Stimulated activated CD4-positive, alpha-beta T cell treated with anti-CD3 and anti-CD28 coated beads, Interleukin-2, amount 100 ng/mL, for 24 hours (primary cell): Measurements from ENCODE around the gene LAMA5.
A peak's percentile ranks its signal among the peaks of the same experiment; 100 is the strongest.

ENCODE experiments used
- DNase-seq, 2 donors: peaks; one replicate each; pipeline ENCODE4 v3.0.0-alpha.2; 2020

Gene LAMA5, protein sequence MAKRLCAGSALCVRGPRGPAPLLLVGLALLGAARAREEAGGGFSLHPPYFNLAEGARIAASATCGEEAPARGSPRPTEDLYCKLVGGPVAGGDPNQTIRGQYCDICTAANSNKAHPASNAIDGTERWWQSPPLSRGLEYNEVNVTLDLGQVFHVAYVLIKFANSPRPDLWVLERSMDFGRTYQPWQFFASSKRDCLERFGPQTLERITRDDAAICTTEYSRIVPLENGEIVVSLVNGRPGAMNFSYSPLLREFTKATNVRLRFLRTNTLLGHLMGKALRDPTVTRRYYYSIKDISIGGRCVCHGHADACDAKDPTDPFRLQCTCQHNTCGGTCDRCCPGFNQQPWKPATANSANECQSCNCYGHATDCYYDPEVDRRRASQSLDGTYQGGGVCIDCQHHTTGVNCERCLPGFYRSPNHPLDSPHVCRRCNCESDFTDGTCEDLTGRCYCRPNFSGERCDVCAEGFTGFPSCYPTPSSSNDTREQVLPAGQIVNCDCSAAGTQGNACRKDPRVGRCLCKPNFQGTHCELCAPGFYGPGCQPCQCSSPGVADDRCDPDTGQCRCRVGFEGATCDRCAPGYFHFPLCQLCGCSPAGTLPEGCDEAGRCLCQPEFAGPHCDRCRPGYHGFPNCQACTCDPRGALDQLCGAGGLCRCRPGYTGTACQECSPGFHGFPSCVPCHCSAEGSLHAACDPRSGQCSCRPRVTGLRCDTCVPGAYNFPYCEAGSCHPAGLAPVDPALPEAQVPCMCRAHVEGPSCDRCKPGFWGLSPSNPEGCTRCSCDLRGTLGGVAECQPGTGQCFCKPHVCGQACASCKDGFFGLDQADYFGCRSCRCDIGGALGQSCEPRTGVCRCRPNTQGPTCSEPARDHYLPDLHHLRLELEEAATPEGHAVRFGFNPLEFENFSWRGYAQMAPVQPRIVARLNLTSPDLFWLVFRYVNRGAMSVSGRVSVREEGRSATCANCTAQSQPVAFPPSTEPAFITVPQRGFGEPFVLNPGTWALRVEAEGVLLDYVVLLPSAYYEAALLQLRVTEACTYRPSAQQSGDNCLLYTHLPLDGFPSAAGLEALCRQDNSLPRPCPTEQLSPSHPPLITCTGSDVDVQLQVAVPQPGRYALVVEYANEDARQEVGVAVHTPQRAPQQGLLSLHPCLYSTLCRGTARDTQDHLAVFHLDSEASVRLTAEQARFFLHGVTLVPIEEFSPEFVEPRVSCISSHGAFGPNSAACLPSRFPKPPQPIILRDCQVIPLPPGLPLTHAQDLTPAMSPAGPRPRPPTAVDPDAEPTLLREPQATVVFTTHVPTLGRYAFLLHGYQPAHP (N-terminal part only)

DNA sequence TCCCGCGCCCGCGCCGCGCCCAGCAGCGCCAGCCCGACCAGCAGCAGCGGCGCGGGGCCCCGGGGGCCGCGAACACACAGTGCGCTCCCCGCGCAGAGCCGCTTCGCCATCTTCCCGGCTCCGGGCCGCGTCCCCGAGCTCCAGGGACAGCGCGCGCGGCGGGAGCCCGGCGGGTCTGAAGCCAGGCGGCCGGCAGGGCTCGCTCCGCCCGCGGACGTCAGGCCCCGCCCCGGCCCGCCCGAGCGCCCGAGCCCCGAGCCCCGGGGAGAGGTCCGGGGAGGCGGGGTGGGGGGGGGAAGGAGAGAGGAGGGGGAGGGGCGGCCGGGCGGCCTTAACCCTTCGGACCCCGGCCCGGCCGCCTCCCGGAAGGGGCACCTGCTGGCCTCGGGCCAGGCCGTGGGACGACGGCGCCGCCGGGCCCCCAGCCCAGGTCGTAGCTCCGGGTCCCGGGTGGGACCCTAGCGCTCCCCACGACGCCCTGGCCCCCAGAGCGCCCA is at the start of gene LAMA5:
Gene LAMA5, minus strand, starts transcription at position 177 of the 497 bp plus-strand sequence. Its CDS starts 67 bp downstream, at position 110.
- DNase-seq = no peak

DNA sequence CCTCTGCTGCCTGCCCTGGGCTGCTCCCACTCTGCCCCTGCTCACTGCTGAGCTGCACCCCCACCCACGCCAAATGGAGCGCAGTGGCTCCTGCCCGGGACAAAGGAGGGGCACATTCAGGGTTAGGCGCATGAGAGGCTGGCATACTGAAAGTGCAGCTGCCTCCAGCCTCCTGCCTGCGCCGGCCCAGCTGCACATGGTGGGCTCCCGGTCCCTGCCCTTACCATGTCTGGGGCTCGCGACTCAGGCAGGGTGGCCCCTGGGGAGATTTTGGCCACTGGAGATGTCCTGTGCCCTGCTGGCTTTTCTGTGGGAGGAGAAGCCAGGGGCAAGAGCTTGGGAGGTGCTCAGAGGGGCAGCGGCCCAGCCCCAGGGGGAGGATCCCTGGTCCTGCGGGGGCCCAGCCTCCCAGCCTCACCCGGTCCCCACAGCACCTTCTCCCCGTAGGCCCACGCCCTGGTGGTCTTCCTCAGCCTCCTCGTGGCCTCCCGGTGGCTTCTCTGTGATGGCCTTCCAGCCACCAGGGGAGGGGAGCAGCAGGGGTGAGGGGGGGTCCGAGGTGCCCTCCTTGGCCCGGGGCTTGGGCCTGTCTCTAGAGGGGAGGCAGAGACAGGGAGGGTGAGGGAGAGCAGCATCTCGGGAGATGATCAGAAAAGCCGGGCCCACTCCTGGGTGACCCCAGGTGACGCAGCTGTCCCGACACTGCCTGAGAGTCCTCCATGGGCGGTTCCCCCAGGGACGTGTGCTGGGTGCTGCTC is 48.4 kb upstream of the LAMA5 start:
- no peak for DNase-seq

- DNase-seq = no peak
These were observed 46.9 kb upstream of the LAMA5 start for GRCh38 chr20:62413896-62414481.

GRCh38 chr20:62413025-62413570 is 46.0 kb upstream of the LAMA5 start:
- DNase-seq = no peak

DNA sequence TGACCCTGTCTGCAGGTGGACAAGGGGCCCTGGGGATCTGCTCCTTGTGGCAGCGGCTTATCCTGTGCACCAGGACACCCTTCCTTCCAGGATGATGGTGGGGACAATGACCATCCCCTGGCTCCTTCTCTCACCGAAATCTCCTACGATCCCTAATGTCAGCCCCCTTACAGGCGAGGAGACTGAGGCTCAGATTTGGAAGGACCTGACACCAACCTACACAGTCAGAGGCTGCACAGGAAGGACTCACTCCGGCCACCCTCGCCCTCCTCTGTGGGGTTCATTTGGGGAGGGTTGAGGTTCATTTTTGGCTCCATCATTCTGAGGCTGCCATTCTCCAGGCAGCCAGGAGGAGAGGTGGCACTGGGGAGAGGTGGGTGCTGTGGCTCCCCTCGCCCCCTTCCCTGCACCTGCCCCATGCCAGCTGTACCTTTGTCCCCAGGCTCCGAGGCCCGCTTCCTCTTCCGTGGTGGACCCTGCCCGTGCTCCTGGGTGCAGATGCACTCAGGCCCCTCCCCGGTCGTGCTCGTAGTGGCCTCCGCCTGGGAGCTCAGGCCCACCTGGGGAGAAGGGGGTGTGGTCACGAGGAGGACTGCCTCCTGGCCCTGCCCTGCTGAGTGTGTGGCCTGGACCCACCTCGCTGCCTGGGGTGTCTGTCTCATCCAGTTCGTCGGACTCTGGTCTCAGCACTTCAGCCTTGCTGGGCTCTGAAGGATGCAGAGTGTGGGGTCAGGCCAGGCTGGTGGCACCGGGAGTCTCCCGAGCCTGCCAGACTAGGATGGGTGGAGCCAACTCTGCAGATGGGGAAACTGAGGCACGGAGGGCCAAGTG is 45.3 kb upstream of the LAMA5 start:
- no peak for DNase-seq

- DNase-seq = no peak
These were observed 44.5 kb upstream of the LAMA5 start for GRCh38 chr20:62411479-62412193.

- no peak for DNase-seq
These were observed 43.8 kb upstream of the LAMA5 start for GRCh38 chr20:62410746-62411478.

GRCh38 chr20:62409931-62410745 is 43.0 kb upstream of the LAMA5 start:
- peak; percentile 37 to 52 for DNase-seq

- DNase-seq = no peak
These were observed 42.2 kb upstream of the LAMA5 start for GRCh38 chr20:62409086-62409853.

DNA sequence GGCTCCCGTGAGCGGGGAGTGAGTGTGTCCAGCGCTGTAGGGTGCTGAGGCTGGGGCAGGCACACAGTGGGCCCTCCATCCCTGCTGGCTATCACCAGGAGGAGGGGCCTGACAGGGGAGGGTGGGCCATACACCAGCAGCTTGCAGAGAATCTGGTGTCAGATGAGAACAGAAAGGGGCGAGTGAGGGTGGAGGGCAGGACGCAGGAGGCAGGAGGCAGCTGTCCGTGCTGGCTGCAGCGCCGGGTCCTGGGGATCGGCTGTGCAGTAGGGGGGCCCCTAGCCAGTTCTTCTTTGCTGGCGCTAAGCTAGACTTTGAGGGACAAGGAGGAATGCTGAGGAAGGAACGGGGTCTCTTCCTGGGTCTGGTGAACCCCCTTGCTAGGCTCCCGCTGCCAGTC is 41.5 kb upstream of the LAMA5 start:
- no peak for DNase-seq

GRCh38 chr20:62408055-62408454 is 40.9 kb upstream of the LAMA5 start:
- DNase-seq = no peak

DNA sequence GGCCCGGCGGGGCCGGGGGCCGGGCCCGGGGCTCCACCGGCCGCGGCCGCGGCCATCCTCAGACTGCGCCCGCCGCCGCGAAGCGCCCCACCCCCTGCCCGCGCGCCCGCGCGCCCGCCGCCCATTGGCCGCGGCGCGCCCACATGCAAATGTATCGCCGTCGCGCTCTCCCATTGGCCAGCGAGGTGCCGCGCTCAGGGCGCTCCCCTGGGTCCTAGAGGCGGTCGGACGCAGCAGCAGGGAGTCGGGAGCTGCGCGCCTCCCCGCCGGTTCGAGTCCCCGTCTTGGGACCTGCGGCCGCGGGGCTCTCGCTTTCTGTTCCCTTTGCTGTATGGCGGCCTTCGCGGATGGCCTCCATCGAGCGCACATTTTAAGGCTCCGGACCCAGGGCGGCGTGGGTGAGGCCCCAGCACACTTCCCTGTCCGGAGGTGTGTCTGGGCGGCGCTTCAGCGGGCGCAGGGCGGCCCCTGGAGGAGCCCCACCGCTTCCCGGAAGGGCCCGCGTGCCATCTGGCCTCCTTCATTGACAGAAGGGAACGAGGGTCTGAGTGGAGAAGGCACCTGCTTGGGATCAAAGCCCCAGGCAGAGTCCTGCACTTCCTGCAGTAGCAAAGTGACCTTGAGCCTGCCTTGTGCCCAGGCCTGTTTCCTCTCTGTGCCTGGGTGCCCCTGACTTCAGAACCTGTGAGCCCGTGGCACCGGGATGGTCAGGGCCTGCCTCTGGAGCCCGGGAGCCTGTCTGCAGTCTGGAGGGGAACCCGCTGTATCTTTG is 40.3 kb upstream of the LAMA5 start, which contains the start of gene CABLES2:
Gene CABLES2, minus strand, starts transcription at position 65 of the 772 bp plus-strand sequence. Its CDS starts 9 bp downstream, at position 56.
- DNase-seq = peak; percentile 91

- no peak for DNase-seq
These were observed 39.6 kb upstream of the LAMA5 start for GRCh38 chr20:62406635-62407176.

GRCh38 chr20:62405981-62406513 is 38.9 kb upstream of the LAMA5 start:
- DNase-seq = no peak
